H9 (cell line): ENCODE results near the gene ABTB1. TPM values are rescaled to one million over a fixed set of nuclear protein-coding genes. Genes with fewer than 3 reads are reported as not detected.

Experiments used
- DNase-seq: peaks from one replicate; pipeline ENCODE4 v3.0.0-alpha.2; 2017
- H2AFZ ChIP-seq: one replicate; pipeline ENCODE4 v1.6.1; 2013; ENCODE audit warnings: mild to moderate bottlenecking, low read length, control low read depth, moderate library complexity
- H2AK5ac ChIP-seq: 2 replicates; pipeline ENCODE4 v1.6.1; 2013; ENCODE audit warnings: low read length, control low read depth, mixed read lengths; ENCODE audit not compliant: insufficient read length
- H2BK120ac ChIP-seq: one replicate; pipeline ENCODE4 v1.6.1; 2013; ENCODE audit warnings: low read depth, mild to moderate bottlenecking, low read length, control low read depth, inconsistent platforms; ENCODE audit not compliant: poor library complexity, severe bottlenecking
- H2BK12ac ChIP-seq: 2 replicates; pipeline ENCODE4 v1.6.1; 2013; ENCODE audit warnings: low read length, control low read depth, mixed read lengths, low read depth; ENCODE audit not compliant: insufficient read length
- H2BK15ac ChIP-seq: 2 replicates; pipeline ENCODE4 v1.6.1; 2013; ENCODE audit warnings: low read depth, low read length, control low read depth
- H2BK20ac ChIP-seq: one replicate; pipeline ENCODE4 v1.6.1; 2013; ENCODE audit warnings: low read depth, mild to moderate bottlenecking, low read length, control low read depth, inconsistent platforms; ENCODE audit not compliant: poor library complexity, severe bottlenecking
- H2BK5ac ChIP-seq: 2 replicates; pipeline ENCODE4 v1.6.1; 2013; ENCODE audit warnings: low read length, control low read depth, mixed read lengths; ENCODE audit not compliant: insufficient read length
- H3K14ac ChIP-seq: 2 replicates; pipeline ENCODE4 v1.6.1; 2013; ENCODE audit warnings: low read length, control low read depth; ENCODE audit not compliant: insufficient read depth
- H3K18ac ChIP-seq: 2 replicates; pipeline ENCODE4 v1.6.1; 2013; ENCODE audit warnings: low read depth, mild to moderate bottlenecking, mixed read lengths, low read length, control low read depth; ENCODE audit not compliant: insufficient read length
- H3K23ac ChIP-seq: 2 replicates; pipeline ENCODE4 v1.6.1; 2013; ENCODE audit warnings: low read length, control low read depth, mixed read lengths, low read depth; ENCODE audit not compliant: insufficient read length
- H3K23me2 ChIP-seq: 2 replicates; pipeline ENCODE4 v1.6.1; 2013; ENCODE audit warnings: low read depth, mild to moderate bottlenecking, mixed read lengths, low read length, control low read depth; ENCODE audit not compliant: insufficient read length, poor library complexity, severe bottlenecking
- H3K27ac ChIP-seq: 2 replicates; pipeline ENCODE4 v1.5.1; 2013; ENCODE audit warnings: low read length, control low read depth, mixed read lengths, low read depth; ENCODE audit not compliant: insufficient read length
- H3K27me3 ChIP-seq: 2 replicates; pipeline ENCODE4 v1.6.1; 2013; ENCODE audit warnings: low read length, control low read depth, inconsistent platforms; ENCODE audit not compliant: insufficient read depth
- H3K4ac ChIP-seq: 2 replicates; pipeline ENCODE4 v1.6.1; 2013; ENCODE audit warnings: low read depth, mild to moderate bottlenecking, control low read depth, inconsistent platforms, low read length, moderate library complexity
- H3K4me1 ChIP-seq: 2 replicates; pipeline ENCODE4 v1.6.1; 2013; ENCODE audit warnings: low read length, control low read depth, inconsistent platforms; ENCODE audit not compliant: insufficient read depth
- H3K4me2 ChIP-seq: 2 replicates; pipeline ENCODE4 v1.6.1; 2013; ENCODE audit warnings: low read length, control low read depth, mixed read lengths; ENCODE audit not compliant: insufficient read length, insufficient read depth
- H3K56ac ChIP-seq: 2 replicates; pipeline ENCODE4 v1.6.1; 2013; ENCODE audit warnings: low read depth, mild to moderate bottlenecking, mixed read lengths, low read length, control low read depth; ENCODE audit not compliant: insufficient read length
- H3K79me1 ChIP-seq: 2 replicates; pipeline ENCODE4 v1.6.1; 2013; ENCODE audit warnings: low read depth, mild to moderate bottlenecking, moderate library complexity, low read length, control low read depth, inconsistent platforms; ENCODE audit not compliant: insufficient read depth, poor library complexity, severe bottlenecking
- H3K79me2 ChIP-seq: 2 replicates; pipeline ENCODE4 v1.6.1; 2013; ENCODE audit warnings: low read length, control low read depth, inconsistent platforms; ENCODE audit not compliant: insufficient read depth
- H3K9ac ChIP-seq: 2 replicates; pipeline ENCODE4 v1.6.1; 2013; ENCODE audit warnings: low read length, control low read depth, mixed read lengths; ENCODE audit not compliant: insufficient read length; ENCODE audit errors: extremely low read depth
- H3K9me3 ChIP-seq: one replicate; pipeline ENCODE4 v1.6.1; 2013; ENCODE audit warnings: low read depth, low read length, inconsistent platforms; ENCODE audit not compliant: control insufficient read depth
- H3T11ph ChIP-seq: one replicate; pipeline ENCODE4 v1.6.1; 2013; ENCODE audit warnings: mild to moderate bottlenecking, low read length, control low read depth, inconsistent platforms
- H4K20me1 ChIP-seq: one replicate; pipeline ENCODE4 v1.6.1; 2013; ENCODE audit not compliant: control insufficient read depth, insufficient read length, insufficient read depth
- H4K5ac ChIP-seq: 2 replicates; pipeline ENCODE4 v1.6.1; 2013; ENCODE audit warnings: low read depth, mild to moderate bottlenecking, mixed read lengths, low read length, control low read depth; ENCODE audit not compliant: insufficient read length
- H4K8ac ChIP-seq: replicated peaks from 2 replicates; pipeline ENCODE4 v1.6.1; 2013; ENCODE audit warnings: low read length, control low read depth, mixed read lengths, low read depth; ENCODE audit not compliant: insufficient read length
- H4K91ac ChIP-seq: 2 replicates; pipeline ENCODE4 v1.6.1; 2013; ENCODE audit warnings: low read depth, mild to moderate bottlenecking, moderate library complexity, mixed read lengths, low read length, control low read depth; ENCODE audit not compliant: insufficient read length
- H3K27ac Mint-ChIP-seq, 3 experiments: 2 replicates in 2 of 3; 3 replicates in 1 of 3; pipeline ENCODE4 v1.8.0; 2020 to 2021; ENCODE audit warnings: mixed read lengths in 3 of 3, mild to moderate bottlenecking in 1 of 3, moderate library complexity in 1 of 3
- H3K27me3 Mint-ChIP-seq: 2 replicates; pipeline ENCODE4 v1.8.0; 2021; ENCODE audit warnings: low read depth, mild to moderate bottlenecking, moderate library complexity, mixed read lengths
- H3K36me3 Mint-ChIP-seq, 3 experiments: 2 replicates in 2 of 3; 3 replicates in 1 of 3; pipeline ENCODE4 v1.8.0; 2020 to 2021; ENCODE audit warnings: low read depth in 3 of 3, mixed read lengths in 3 of 3; ENCODE audit not compliant: insufficient read depth in 1 of 3
- H3K4me1 Mint-ChIP-seq, 2 experiments: 2 replicates each; pipeline ENCODE4 v1.8.0; 2020; ENCODE audit warnings: mixed read lengths in 2 of 2
- H3K4me3 Mint-ChIP-seq, 2 experiments: 2 replicates in 1 of 2; 3 replicates in 1 of 2; pipeline ENCODE4 v1.8.0; 2020 to 2021; ENCODE audit warnings: mild to moderate bottlenecking in 2 of 2, mixed read lengths in 2 of 2, moderate library complexity in 1 of 2
- H3K9me3 Mint-ChIP-seq, 2 experiments: 2 replicates in 1 of 2; 3 replicates in 1 of 2; pipeline ENCODE4 v1.8.0; 2020; ENCODE audit warnings: mild to moderate bottlenecking in 2 of 2, mixed read lengths in 2 of 2, moderate library complexity in 1 of 2
- WGBS: extraction: QIAGEN DNeasy Blood & Tissue Kit; methylation state at CpG from one replicate; pipeline ENCODE4 v1.1.7; 2013; ENCODE audit warnings: missing lambda C conversion rate, low lambda C conversion rate, mixed read lengths; ENCODE audit not compliant: insufficient read length; ENCODE audit errors: extremely low coverage; 5-methylcytosine and 5-hydroxymethylcytosine counted together
- total RNA-seq: library from RNA; stranded (reverse); gene quantifications from 2 replicates; pipeline ENCODE4 v1.2.1, GENCODE V29; 2021
- TF ChIP-seq, protein P1 (sequence below): fragments of 200-600 bp; sonication (generic); conservative IDR thresholded peaks from 3 replicates; pipeline ENCODE4 v1.8.0; 2021; ENCODE audit warnings: antibody characterized with exemption, mild to moderate bottlenecking

Gene ABTB1
- total RNA-seq, 1 experiment from 2014 or later = 6.2 TPM

GRCh38 chr3:127688416-127689265, 15.9 kb downstream of the ABTB1 start:
- Histone ChIP-seq H3K23ac (no peak overlapping the region), H2BK12ac (no peak overlapping the region), H3K27me3 (no peaks in the 10 kb centered on the region; the same call in 1 of the 2 replicates), H2AK5ac (no peak overlapping the region), H3K18ac (no peak overlapping the region), H3K9me3 (no peaks in the 10 kb centered on the region), H3K23me2 (no peaks in the 10 kb centered on the region), H3K4ac (no peak overlapping the region), H4K91ac (no peak overlapping the region), H3K79me2 (no peaks in the 10 kb centered on the region), H4K8ac (no peak overlapping the region), H3K4me2 (no peak overlapping the region), H3K79me1 (no peaks in the 10 kb centered on the region), H3T11ph (no peak overlapping the region), H4K20me1 (no peaks in the 10 kb centered on the region), H3K9ac (no peak overlapping the region), H3K4me1 (no peaks in the 10 kb centered on the region; the same call in 1 of the 2 replicates), H2BK120ac (no peak overlapping the region), H3K14ac (no peak overlapping the region), H2AFZ (no peak overlapping the region), H2BK15ac (no peak overlapping the region), H2BK20ac (no peak overlapping the region), H3K56ac (no peak overlapping the region), H3K27ac (no peak overlapping the region), H2BK5ac (no peak overlapping the region), H4K5ac (no peak overlapping the region)
- no peaks in the 10 kb centered on the region; the same call in 1 of the 2 replicates for H3K27me3 Mint-ChIP-seq
- peak; percentile 22 for DNase-seq
- peak overlapping the region in 1 of 2 experiments; percentile 42; a peak in 1 of 5 replicates for H3K4me3 Mint-ChIP-seq
- no peaks in the 10 kb centered on the region for H3K9me3 Mint-ChIP-seq
- WGBS = no CpG with 5 or more reads among the region's 20 CpGs
- peaks cover 10 to 11% of the 10 kb centered on the region in 2 experiments for H3K4me1 Mint-ChIP-seq
- H3K36me3 Mint-ChIP-seq = no peaks in the 10 kb centered on the region
- TF ChIP-seq, protein P1, sequence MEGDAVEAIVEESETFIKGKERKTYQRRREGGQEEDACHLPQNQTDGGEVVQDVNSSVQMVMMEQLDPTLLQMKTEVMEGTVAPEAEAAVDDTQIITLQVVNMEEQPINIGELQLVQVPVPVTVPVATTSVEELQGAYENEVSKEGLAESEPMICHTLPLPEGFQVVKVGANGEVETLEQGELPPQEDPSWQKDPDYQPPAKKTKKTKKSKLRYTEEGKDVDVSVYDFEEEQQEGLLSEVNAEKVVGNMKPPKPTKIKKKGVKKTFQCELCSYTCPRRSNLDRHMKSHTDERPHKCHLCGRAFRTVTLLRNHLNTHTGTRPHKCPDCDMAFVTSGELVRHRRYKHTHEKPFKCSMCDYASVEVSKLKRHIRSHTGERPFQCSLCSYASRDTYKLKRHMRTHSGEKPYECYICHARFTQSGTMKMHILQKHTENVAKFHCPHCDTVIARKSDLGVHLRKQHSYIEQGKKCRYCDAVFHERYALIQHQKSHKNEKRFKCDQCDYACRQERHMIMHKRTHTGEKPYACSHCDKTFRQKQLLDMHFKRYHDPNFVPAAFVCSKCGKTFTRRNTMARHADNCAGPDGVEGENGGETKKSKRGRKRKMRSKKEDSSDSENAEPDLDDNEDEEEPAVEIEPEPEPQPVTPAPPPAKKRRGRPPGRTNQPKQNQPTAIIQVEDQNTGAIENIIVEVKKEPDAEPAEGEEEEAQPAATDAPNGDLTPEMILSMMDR = no peak
- peak overlapping the region in 1 of 3 experiments; percentile 12; a peak in 2 of 7 replicates for H3K27ac Mint-ChIP-seq
